HPDE6-E6E7 (cell line): ENCODE measurements around the gene ACVR1B.

Source experiments
- DNase-seq: peaks from one replicate; pipeline ENCODE4 v3.0.0; 2011; ENCODE audit warnings: missing footprints; ENCODE audit errors: extremely low spot score

The ACVR1B gene

GRCh38 chr12:52044292-52044983 is 92.9 kb downstream of the ACVR1B start:
- no peak for DNase-seq

- no peak for DNase-seq
These were observed 94.3 kb downstream of the ACVR1B start for GRCh38 chr12:52045794-52046199.
